HG03439 (cell line): ENCODE data around the gene RPL13.
"Not testable (repeated sequence)": the region's sequence is repeated elsewhere in the genome, so short reads cannot be mapped to it uniquely, and the experiment has no call there.

ENCODE experiments used
- ATAC-seq: cut with Tn5 transposase; IDR thresholded peaks from one replicate; pipeline ENCODE4 v1.9.1; 2021; ENCODE audit warnings: mild to moderate bottlenecking, moderate library complexity; ENCODE audit not compliant: unreplicated experiment

RPL13 gene

GRCh38 chr16:89576153-89577054 is 15.9 kb downstream of the RPL13 start:
- no peak for ATAC-seq

- ATAC-seq, result no peak
Observed at GRCh38 chr16:89577055-89577759, 16.7 kb downstream of the RPL13 start.

GRCh38 chr16:89579351-89579750 is 18.9 kb downstream of the RPL13 start:
- ATAC-seq, result no peak

GRCh38 chr16:89581045-89581695 is 20.7 kb downstream of the RPL13 start:
- no peak for ATAC-seq

GRCh38 chr16:89581861-89582563 is 21.5 kb downstream of the RPL13 start:
- no peak for ATAC-seq

- no peak for ATAC-seq
Observed at GRCh38 chr16:89582614-89583196, 22.2 kb downstream of the RPL13 start.

GRCh38 chr16:89583197-89583894 is 22.9 kb downstream of the RPL13 start:
- ATAC-seq, result no peak

- ATAC-seq, result no peak
Observed at GRCh38 chr16:89583895-89584644, 23.6 kb downstream of the RPL13 start.

- no peak for ATAC-seq
Observed at GRCh38 chr16:89584768-89585549, 24.5 kb downstream of the RPL13 start.

GRCh38 chr16:89586218-89586617 is 25.7 kb downstream of the RPL13 start:
- ATAC-seq, result no peak

- ATAC-seq, result no peak
Observed at GRCh38 chr16:89586853-89587252, 26.4 kb downstream of the RPL13 start.

- not testable (repeated sequence) for ATAC-seq
Observed at GRCh38 chr16:89587676-89588075, 27.2 kb downstream of the RPL13 start.

GRCh38 chr16:89588413-89589109 is 28.1 kb downstream of the RPL13 start:
- ATAC-seq, result no peak

GRCh38 chr16:89589241-89589926 is 28.9 kb downstream of the RPL13 start:
- ATAC-seq, result no peak

- ATAC-seq, result no peak
Observed at GRCh38 chr16:89593841-89594240, 33.4 kb downstream of the RPL13 start.

- ATAC-seq, result no peak
Observed at GRCh38 chr16:89595330-89596060, 35.0 kb downstream of the RPL13 start.
